Measurements from ENCODE around the gene GM2A.
"Not testable (repeated sequence)": the region's sequence is repeated elsewhere in the genome, so short reads cannot be mapped to it uniquely, and the experiment has no call there.

- not testable (repeated sequence) for TF ChIP-seq POLR2A, EP300, CTCF (IDR thresholded peaks at IDR 0.05)
Measured at GRCh38 chr5:151309266-151309665, 56.3 kb downstream of the GM2A start.
